Stimulated activated CD8-positive, alpha-beta memory T cell treated with anti-CD3 and anti-CD28 coated beads, Interleukin-15, amount 100 ng/mL, for 4 hours (primary cell): Measurements from ENCODE around the gene MYEOV.

Experiments used
- DNase-seq, 2 donors: peaks; one replicate each; pipeline ENCODE4 v3.0.0-alpha.2; 2020; ENCODE audit warnings: low read depth in 2 of 2

The MYEOV gene

GRCh38 chr11:69265911-69266510 lies 27.9 kb upstream of the MYEOV start:
- DNase-seq = no peak

- no peak for DNase-seq
Measured at GRCh38 chr11:69267395-69267805, 26.6 kb upstream of the MYEOV start.

- no peak for DNase-seq
Measured at GRCh38 chr11:69268911-69269310, 25.0 kb upstream of the MYEOV start.

- no peak for DNase-seq
Measured at GRCh38 chr11:69269388-69269787, 24.6 kb upstream of the MYEOV start.

- no peak for DNase-seq
Measured at GRCh38 chr11:69269926-69270697, 23.8 kb upstream of the MYEOV start.

- DNase-seq = no peak
Measured at GRCh38 chr11:69270941-69271340, 23.0 kb upstream of the MYEOV start.

GRCh38 chr11:69272055-69272454 lies 21.9 kb upstream of the MYEOV start:
- no peak for DNase-seq

GRCh38 chr11:69272831-69273485 lies 21.0 kb upstream of the MYEOV start:
- DNase-seq = no peak

GRCh38 chr11:69273571-69273970 lies 20.4 kb upstream of the MYEOV start:
- DNase-seq = no peak

GRCh38 chr11:69274531-69275016 lies 19.4 kb upstream of the MYEOV start:
- DNase-seq = no peak

GRCh38 chr11:69275178-69275577 lies 18.8 kb upstream of the MYEOV start:
- no peak for DNase-seq

- no peak for DNase-seq
Measured at GRCh38 chr11:69276165-69276564, 17.8 kb upstream of the MYEOV start.

- no peak for DNase-seq
Measured at GRCh38 chr11:69277074-69277809, 16.7 kb upstream of the MYEOV start.

GRCh38 chr11:69278091-69278867 lies 15.7 kb upstream of the MYEOV start:
- no peak for DNase-seq

- no peak for DNase-seq
Measured at GRCh38 chr11:69280451-69280850, 13.5 kb upstream of the MYEOV start.

- no peak for DNase-seq
Measured at GRCh38 chr11:69280994-69281393, 13.0 kb upstream of the MYEOV start.

- no peak for DNase-seq
Measured at GRCh38 chr11:69283446-69283845, 10.5 kb upstream of the MYEOV start.

- no peak for DNase-seq
Measured at GRCh38 chr11:69284081-69284511, 9.9 kb upstream of the MYEOV start.

- DNase-seq = no peak
Measured at GRCh38 chr11:69285091-69285490, 8.9 kb upstream of the MYEOV start.

GRCh38 chr11:69285766-69286165 lies 8.2 kb upstream of the MYEOV start:
- DNase-seq = no peak
